ENCODE results near the gene OR51T1.

OR51T1 gene

DNA sequence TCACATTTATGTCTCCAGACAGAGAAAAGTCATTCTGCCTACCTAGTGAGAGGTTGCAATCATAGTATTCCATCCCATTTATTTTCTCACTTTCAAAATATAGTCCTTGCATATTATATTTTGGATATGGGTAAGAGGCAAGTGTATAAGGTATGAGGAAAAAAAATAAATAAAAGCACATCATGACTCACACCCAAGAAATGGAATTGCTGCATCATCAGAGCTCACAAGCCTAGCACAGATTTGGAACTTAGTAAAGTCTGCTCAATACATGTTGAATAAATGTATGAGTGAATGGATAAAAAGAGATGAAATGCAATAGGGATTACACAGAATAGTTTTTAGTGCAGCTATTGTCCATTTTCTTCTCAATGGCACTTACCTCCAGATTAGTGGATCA lies 44.9 kb downstream of the OR51T1 start:
- no peak for DNase-seq (ENCODE audit: low spot score)
